A549 treated with GW870086 at 1 μM for 4 hours (cell line): ENCODE measurements around the gene SPART. TPM values are rescaled to one million over a fixed set of nuclear protein-coding genes. Genes with fewer than 3 reads are reported as not detected.

ENCODE experiments used
- total RNA-seq: library from RNA; stranded (reverse); fragments of 200-300 nt; extraction: Qiagen RNA extraction; gene quantifications from 5 replicates; pipeline ENCODE4 v1.2.3, GENCODE V29; 2022; ENCODE audit warnings: low read depth

SPART gene, protein sequence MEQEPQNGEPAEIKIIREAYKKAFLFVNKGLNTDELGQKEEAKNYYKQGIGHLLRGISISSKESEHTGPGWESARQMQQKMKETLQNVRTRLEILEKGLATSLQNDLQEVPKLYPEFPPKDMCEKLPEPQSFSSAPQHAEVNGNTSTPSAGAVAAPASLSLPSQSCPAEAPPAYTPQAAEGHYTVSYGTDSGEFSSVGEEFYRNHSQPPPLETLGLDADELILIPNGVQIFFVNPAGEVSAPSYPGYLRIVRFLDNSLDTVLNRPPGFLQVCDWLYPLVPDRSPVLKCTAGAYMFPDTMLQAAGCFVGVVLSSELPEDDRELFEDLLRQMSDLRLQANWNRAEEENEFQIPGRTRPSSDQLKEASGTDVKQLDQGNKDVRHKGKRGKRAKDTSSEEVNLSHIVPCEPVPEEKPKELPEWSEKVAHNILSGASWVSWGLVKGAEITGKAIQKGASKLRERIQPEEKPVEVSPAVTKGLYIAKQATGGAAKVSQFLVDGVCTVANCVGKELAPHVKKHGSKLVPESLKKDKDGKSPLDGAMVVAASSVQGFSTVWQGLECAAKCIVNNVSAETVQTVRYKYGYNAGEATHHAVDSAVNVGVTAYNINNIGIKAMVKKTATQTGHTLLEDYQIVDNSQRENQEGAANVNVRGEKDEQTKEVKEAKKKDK
- total RNA-seq, result 20.0 to 27.0 TPM (median 22.1 TPM) in 5 replicates

DNA sequence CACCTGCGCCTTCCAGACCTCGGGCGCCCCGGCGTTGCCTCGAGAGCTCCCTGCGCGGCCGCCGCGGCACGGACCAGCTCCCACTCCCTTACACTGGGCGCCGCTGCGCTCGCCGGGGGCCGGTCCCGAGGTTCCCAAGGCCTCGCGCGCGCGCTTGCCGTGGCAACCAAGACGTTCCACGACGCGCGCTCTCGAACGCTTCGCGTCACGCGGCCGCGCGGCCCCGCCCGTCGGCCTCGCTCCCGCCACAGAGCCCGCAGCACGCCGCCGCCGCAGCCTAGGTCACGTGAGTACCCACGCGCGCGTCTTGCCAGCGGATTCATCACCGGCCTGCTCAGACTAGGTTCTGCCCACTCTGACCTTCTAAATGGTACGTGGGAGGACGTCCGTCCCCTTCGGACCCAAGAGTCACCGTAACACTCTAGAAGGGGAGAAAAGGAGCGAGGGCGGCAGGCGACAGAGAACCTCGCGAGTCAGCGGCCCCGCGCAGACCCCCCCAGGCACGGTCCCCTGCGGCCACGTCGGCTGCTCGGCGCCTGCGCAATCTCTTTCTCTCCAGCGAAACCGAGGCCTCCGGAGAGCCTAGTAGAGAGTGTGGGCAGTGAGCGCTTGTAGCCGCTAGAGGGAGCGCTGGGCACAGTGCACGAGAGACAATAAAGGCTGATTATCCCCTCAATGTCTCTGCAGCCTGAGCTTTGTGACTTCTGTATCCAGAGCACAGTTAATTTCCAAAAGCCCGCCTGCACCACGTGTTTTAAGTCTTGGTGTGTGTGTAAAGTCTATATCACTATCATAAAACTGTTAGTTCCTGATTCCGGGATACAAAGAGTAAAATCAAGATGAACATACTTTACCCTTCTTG, at the start of gene SPART:
Gene SPART, minus strand, starts transcription at position 173 of the 862 bp plus-strand sequence. CDS start 10,564 bp downstream, outside the sequence.

DNA sequence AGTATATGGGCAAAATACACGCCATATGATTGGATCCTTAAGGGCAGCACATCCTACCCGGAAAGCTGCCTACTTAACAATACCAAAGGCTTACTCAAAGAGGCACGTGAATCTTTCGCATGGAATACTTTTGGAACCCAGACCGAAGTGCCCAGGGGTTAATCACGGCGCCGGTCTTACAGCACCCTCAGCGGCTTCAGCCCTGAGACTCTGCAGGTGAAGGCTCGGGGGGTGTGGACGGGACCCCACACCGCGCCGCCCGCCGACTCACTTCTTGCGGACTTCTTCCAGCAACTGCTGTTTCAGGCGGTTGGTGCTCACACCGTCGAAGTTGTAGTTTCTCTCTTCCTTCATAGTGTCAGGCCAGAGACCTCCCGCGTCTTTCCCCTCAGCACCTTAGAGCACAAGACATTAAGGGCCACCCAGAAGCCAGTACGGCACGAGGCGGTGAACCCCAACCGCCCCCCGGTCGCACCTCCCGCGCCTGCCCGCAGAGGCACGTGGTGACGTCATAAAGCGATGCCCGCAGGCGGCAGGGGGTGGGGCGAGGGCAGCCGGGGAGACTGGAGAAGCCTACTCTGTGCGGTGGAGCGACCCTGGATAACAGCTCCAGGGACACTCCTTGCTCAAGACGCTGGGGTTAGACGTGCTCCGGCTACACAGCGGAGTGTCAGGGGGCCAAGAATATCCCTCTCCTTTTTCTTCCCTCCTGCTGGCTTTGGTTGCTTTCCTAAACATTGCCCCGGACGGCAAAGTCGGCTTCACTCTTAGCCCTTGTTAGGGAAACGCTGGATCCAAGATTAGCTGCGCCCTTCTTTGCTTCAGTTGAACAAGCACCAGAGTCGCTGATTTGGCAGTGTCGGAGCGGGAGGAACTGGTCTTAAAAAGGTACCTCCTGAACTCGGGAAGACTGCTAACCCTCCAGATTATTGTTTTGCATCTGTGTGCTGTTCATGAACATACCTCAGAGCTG, 48.5 kb downstream of the SPART start, which contains the start of gene CCDC169:
Gene CCDC169, minus strand, starts transcription at position 449 of the 973 bp plus-strand sequence. Its CDS starts 95 bp downstream, at position 354.

Other genes with a start within 250 kb of the SPART start
- 0.51 to 1.0 TPM (median 0.80 TPM) in 5 replicates for gene DCLK1, start 215.0 kb downstream of the SPART start, total RNA-seq
- gene SOHLH2, start 131.8 kb downstream of the SPART start, total RNA-seq, result not detected in 5 replicates
- gene CCDC169, start 48.6 kb downstream of the SPART start, total RNA-seq, result 0.28 to 0.74 TPM (median 0.33 TPM) in 4 of 5 replicates, not detected in the other
- gene CCNA1, start 86.1 kb upstream of the SPART start, total RNA-seq, result 0.25 to 0.54 TPM (median 0.38 TPM) in 5 replicates